Duodenal mucosa (tissue), 2 donors: ENCODE results near the gene HOXA6.

ENCODE experiments used
- H3K27ac ChIP-seq: one replicate; pipeline ENCODE4 v1.7.0; 2013; ENCODE audit warnings: low read depth, low read length
- H3K27me3 ChIP-seq, 2 donors: one replicate each; pipeline ENCODE4 v1.7.0; 2013; ENCODE audit warnings: low read length in 2 of 2, control low read depth in 1 of 2; ENCODE audit not compliant: insufficient read depth in 2 of 2, control insufficient read depth in 1 of 2
- H3K36me3 ChIP-seq, 2 donors: one replicate each; pipeline ENCODE4 v1.7.0; 2013; ENCODE audit warnings: low read length in 2 of 2, control low read depth in 1 of 2; ENCODE audit not compliant: insufficient read depth in 2 of 2, control insufficient read depth in 1 of 2
- H3K4me1 ChIP-seq, 2 donors: one replicate each; pipeline ENCODE4 v1.7.0; 2013; ENCODE audit warnings: low read length in 2 of 2, control low read depth in 1 of 2; ENCODE audit not compliant: insufficient read depth in 2 of 2, control insufficient read depth in 1 of 2
- H3K4me3 ChIP-seq, 2 donors: one replicate each; pipeline ENCODE4 v1.7.0; 2013; ENCODE audit warnings: low read length in 2 of 2, low read depth in 1 of 2
- H3K9ac ChIP-seq, 2 donors: one replicate each; pipeline ENCODE4 v1.7.0; 2013; ENCODE audit warnings: low read length in 2 of 2, low read depth in 1 of 2
- H3K9me3 ChIP-seq, 2 donors: one replicate each; pipeline ENCODE4 v1.7.0; 2013; ENCODE audit warnings: low read length in 2 of 2, control low read depth in 1 of 2; ENCODE audit not compliant: control insufficient read depth in 1 of 2

Gene HOXA6

GRCh38 chr7:27166531-27167505 is 19.2 kb upstream of the HOXA6 start:
- H3K4me3 ChIP-seq: no peak overlapping the region
- H3K9me3 ChIP-seq: no peaks in the 10 kb centered on the region
- peaks cover 94 to 98% of the 10 kb centered on the region in 2 donors for H3K27me3 ChIP-seq
- H3K36me3 ChIP-seq: no peaks in the 10 kb centered on the region
- peak overlapping the region; percentile 42 for H3K27ac ChIP-seq
- no peak overlapping the region for H3K9ac ChIP-seq
- H3K4me1 ChIP-seq: peaks cover 0 to 9% of the 10 kb centered on the region in 2 donors

- Histone ChIP-seq H3K9ac (no peak overlapping the region), H3K27ac (peak overlapping the region; percentile 42), H3K4me3 (no peak overlapping the region), H3K4me1 (peaks cover 0 to 9% of the 10 kb centered on the region in 2 donors), H3K27me3 (peaks cover 89 to 93% of the 10 kb centered on the region in 2 donors), H3K9me3 (no peaks in the 10 kb centered on the region), H3K36me3 (no peaks in the 10 kb centered on the region)
These were observed 18.5 kb upstream of the HOXA6 start for GRCh38 chr7:27165996-27166530.

- H3K27ac ChIP-seq: peak within 1 kb of the TSS; percentile 42
- H3K9me3 ChIP-seq: no peaks in the 10 kb centered on the region
- H3K9ac ChIP-seq: no peak within 1 kb of the TSS
- no peaks in the 10 kb centered on the region for H3K36me3 ChIP-seq
- H3K4me3 ChIP-seq: peak within 1 kb of the TSS in 1 of 2 donors; percentile 16
- H3K4me1 ChIP-seq: peaks cover 0 to 12% of the 10 kb centered on the region in 2 donors
- peaks cover 87 to 88% of the 10 kb centered on the region in 2 donors for H3K27me3 ChIP-seq
These were observed 17.8 kb upstream of the HOXA6 start, which contains the start of gene HOXA9 for GRCh38 chr7:27165089-27165995. Gene HOXA9, minus strand, starts transcription at chr7:27165537. Its CDS starts 80 bp downstream, at chr7:27165457.

- Histone ChIP-seq H3K4me3 (no peak overlapping the region), H3K36me3 (no peaks in the 10 kb centered on the region), H3K4me1 (peaks cover 0 to 17% of the 10 kb centered on the region in 2 donors), H3K27ac (peak overlapping the region; percentile 39), H3K27me3 (peaks cover 88 to 89% of the 10 kb centered on the region in 2 donors), H3K9me3 (no peaks in the 10 kb centered on the region), H3K9ac (no peak overlapping the region)
These were observed 17.0 kb upstream of the HOXA6 start for GRCh38 chr7:27164367-27165088.

GRCh38 chr7:27164045-27164366 is 16.4 kb upstream of the HOXA6 start:
- no peaks in the 10 kb centered on the region for H3K36me3 ChIP-seq
- H3K27ac ChIP-seq: no peak overlapping the region
- H3K4me1 ChIP-seq: peaks cover 0 to 17% of the 10 kb centered on the region in 2 donors
- no peaks in the 10 kb centered on the region for H3K9me3 ChIP-seq
- H3K27me3 ChIP-seq: peaks cover 89% of the 10 kb centered on the region in 2 donors
- H3K4me3 ChIP-seq: no peak overlapping the region
- H3K9ac ChIP-seq: no peak overlapping the region

GRCh38 chr7:27163288-27164044 is 15.9 kb upstream of the HOXA6 start:
- Histone ChIP-seq H3K4me3 (no peak overlapping the region), H3K9me3 (no peaks in the 10 kb centered on the region), H3K4me1 (peaks cover 0 to 17% of the 10 kb centered on the region in 2 donors), H3K36me3 (no peaks in the 10 kb centered on the region), H3K27me3 (peaks cover 89% of the 10 kb centered on the region in 2 donors), H3K9ac (no peak overlapping the region), H3K27ac (no peak overlapping the region)

- H3K4me3 ChIP-seq: no peak overlapping the region
These were observed 15.2 kb upstream of the HOXA6 start for GRCh38 chr7:27162561-27163287.

GRCh38 chr7:27161721-27162560 is 14.4 kb upstream of the HOXA6 start:
- no peak overlapping the region for H3K27ac ChIP-seq
- H3K9ac ChIP-seq: no peak overlapping the region
- peaks cover 86 to 89% of the 10 kb centered on the region in 2 donors for H3K27me3 ChIP-seq
- peaks cover 0 to 17% of the 10 kb centered on the region in 2 donors for H3K4me1 ChIP-seq
- no peaks in the 10 kb centered on the region for H3K36me3 ChIP-seq
- H3K4me3 ChIP-seq: no peak overlapping the region
- no peaks in the 10 kb centered on the region for H3K9me3 ChIP-seq

More at GRCh38 chr7:27162561-27163287, 15.2 kb upstream of the HOXA6 start:
- Histone ChIP-seq H3K9ac (no peak overlapping the region), H3K27me3 (peaks cover 87 to 89% of the 10 kb centered on the region in 2 donors), H3K4me1 (peaks cover 0 to 17% of the 10 kb centered on the region in 2 donors), H3K27ac (no peak overlapping the region), H3K9me3 (no peaks in the 10 kb centered on the region), H3K36me3 (no peaks in the 10 kb centered on the region)
